ENCODE data around the gene SIL1.

Gene SIL1

GRCh38 chr5:138978581-138978980 lies 219.6 kb downstream of the SIL1 start:
- no peak for DNase-seq (ENCODE audit: low read depth)

DNA sequence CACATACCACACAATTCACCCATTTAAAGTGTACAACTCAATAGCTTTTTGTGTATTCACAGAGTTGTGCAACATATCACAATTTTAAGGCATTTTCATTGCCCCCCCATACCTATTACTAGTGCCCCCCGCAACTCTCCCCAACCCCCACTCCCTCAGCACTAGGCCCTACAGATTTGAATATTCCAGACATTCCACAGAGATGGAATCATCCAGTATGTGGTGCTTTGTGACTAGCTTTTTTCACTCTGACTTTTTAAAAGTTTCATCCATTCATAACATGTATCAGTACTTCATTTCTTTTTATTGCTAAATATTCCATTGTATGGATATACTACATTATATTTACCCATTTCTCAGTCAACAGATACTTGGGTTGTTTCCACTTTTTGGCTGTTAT lies 220.1 kb downstream of the SIL1 start:
- no peak for DNase-seq (ENCODE audit: low read depth)

DNA sequence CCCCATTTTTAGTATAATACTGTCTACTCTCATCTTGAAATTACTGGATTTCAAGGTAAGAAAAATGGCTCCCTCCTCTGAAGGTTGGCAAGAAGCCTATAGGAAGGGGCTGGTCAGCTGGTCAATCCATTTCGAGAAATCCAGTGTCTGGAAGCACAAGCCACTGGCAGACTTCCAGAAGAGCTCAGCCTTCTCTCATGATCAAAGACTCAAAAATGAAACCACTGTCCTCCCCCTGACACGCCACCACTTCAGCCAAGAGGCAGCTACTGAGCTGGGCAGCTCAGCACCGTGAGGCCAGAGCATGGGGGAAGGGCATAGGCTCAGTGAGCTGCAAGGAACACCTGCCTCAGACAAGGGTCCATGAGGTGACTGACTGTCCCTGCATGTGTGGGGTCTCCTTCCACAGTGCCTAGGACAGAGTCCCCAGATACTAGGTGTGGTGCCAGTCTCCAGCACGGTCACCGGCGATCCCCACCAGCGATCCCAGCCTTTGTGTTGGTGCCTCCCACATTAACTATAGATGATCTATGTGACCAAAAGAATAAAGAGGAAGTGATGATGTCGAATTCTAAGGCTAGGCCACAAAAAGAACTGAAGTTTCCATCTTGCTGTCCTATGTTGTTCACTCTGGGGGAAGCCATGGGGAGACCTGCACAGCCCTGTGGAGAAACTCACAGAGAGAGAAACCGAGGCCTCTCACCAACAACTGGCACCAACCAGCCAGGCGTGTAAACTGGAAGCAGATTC lies 222.9 kb downstream of the SIL1 start:
- peak; percentile 65 for DNase-seq (ENCODE audit: low read depth)

GRCh38 chr5:138974227-138975063 lies 223.7 kb downstream of the SIL1 start:
- DNase-seq (ENCODE audit: low read depth) = no peak

DNA sequence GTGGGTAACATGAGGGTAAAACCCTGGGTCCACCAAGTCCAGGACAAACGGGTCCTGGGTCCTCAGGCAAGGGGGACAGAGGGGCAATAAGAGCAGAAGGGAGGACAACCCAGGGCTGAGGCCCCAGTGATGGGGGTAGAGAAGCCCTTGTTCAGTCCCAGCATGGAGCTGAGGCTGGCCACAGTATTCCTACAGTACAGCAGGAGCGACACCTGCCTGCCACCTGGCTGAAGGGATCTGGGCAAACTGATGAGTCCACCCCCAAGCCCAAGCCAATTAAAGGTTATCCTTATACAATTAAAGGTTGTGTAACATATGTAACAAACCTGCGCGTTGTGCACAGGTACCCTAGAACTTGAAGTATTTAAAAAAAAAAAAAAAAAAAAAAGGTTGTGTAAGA lies 225.3 kb downstream of the SIL1 start:
- no peak for DNase-seq (ENCODE audit: low read depth)

- DNase-seq (ENCODE audit: low read depth) = peak; percentile 38
These were observed 225.9 kb downstream of the SIL1 start for GRCh38 chr5:138972230-138972629.

- DNase-seq (ENCODE audit: low read depth) = no peak
These were observed 228.7 kb downstream of the SIL1 start for GRCh38 chr5:138969323-138970002.

- DNase-seq (ENCODE audit: low read depth) = no peak
These were observed 229.6 kb downstream of the SIL1 start for GRCh38 chr5:138968601-138969000.

- DNase-seq (ENCODE audit: low read depth) = no peak
These were observed 230.2 kb downstream of the SIL1 start for GRCh38 chr5:138967791-138968448.

GRCh38 chr5:138966236-138966985 lies 231.8 kb downstream of the SIL1 start:
- DNase-seq (ENCODE audit: low read depth) = no peak

DNA sequence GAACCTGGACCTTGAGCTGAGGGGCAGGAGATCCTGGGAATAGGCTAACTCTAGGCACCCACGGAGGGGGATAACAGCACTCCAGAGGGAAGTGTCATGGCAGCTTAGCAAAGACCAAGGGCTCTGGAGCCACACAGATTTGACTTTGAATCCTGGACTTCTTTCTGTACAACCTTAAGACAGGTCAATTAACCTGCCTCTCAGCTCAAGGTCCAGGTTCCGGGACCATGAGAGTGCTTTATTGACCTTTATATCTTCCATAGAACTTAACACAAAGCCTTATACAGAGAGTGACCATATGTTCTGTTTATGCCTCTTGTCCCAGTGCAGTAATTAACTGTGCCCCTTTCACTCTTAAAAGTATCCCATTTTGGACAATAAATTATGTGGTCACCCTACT lies 232.5 kb downstream of the SIL1 start:
- no peak for DNase-seq (ENCODE audit: low read depth)

DNA sequence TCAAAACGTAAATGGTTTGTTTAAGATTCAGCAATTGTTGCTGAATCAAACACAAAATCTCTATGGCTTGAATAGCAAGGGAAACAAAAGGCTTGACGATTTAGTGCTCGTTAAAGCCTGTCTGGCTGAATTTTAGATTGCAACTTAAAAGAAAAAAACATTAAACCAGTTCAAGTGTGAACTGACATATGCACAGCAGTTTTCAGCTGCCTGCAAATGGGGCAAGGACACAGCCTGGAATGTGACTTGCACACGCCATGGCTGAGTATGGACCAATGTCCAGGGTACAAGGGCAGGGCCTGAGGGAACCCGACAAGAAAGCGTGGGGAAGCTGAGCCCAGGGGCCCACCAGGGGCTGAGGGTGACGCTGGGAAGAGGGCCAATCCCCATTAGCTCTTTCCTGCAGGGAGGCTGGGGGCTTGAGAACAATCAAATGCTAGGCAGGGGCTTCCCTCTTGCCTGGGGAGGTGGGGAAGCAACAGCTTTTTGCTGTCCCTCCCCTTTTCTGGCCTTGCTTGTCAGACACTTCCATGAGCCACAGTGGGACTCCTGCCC lies 233.4 kb downstream of the SIL1 start:
- DNase-seq (ENCODE audit: low read depth) = no peak

GRCh38 chr5:138963763-138964371 lies 234.3 kb downstream of the SIL1 start:
- no peak for DNase-seq (ENCODE audit: low read depth)

DNA sequence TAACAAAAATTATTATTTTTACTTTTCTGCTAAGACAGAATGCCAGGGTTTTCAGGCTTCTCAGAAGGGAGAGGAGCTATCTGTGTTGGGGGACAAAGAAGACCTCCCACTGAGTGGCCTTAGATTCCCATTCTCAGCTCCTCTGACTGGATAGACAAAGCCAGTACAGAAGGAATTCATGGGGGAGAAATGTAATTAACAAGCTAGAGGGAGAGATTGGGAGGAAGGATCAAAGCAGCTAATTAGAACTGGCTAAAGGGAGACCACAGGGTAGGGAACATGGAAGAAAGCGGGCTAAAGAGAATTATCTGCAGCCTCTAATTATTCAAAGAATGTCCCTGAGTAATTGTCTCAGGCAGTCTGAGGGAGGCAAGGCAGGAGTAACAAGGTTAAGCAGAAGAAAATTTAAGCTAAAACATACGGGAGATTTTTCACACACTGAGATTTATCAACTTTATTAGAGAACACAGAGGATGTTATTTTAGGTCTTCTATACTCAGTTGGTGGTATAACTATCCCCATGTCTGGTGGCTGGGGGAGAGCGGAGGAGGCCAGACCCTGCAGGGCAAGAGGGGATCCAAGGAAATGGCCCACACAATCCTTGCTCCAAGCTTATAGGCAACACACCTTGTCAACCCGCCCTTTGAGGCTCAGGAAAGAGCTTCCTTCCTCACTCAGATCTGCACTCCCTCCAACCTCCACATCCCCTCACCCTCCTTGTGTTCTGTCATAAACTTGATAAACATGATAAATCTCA lies 235.4 kb downstream of the SIL1 start:
- no peak for DNase-seq (ENCODE audit: low read depth)

- DNase-seq (ENCODE audit: low read depth) = no peak
These were observed 236.4 kb downstream of the SIL1 start for GRCh38 chr5:138961729-138962128.

DNA sequence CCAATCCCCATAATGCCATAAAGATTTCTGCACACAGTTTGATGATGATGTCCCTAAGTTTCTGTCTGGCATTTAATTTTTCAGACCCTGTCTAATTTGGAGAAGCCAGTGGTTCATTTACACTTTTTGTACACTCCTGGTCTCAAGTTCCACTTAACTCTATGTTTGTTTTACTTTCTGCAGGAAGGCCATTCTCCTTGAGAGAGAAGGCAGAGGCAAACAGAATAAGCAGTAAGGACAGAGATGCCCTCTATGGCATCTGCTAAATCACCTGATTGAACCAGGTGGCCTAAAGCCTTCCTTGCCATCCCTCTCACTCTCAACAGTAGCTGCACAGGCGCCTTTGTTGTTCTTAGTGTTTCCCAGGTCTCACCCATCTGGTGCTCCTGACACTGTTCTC lies 236.9 kb downstream of the SIL1 start:
- DNase-seq (ENCODE audit: low read depth) = no peak

GRCh38 chr5:138960145-138960692 lies 237.9 kb downstream of the SIL1 start:
- no peak for DNase-seq (ENCODE audit: low read depth)

DNA sequence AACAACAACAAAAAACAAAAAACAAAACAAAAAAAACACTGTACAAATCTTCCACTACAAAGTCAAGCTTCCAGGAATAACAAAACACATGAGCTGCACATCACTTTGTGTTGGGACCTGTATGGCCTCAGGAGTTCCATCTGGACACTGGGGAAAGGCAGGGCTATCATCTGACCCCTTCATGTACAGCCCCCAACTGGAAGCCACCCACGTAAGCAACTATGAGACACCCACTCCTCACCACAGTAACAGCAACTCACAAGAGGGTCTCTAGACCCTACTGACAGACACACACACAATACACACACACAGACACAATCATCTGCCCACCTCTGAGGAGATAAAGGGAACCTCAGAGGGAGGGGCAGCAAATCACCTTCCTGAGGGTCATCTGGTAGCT lies 241.4 kb downstream of the SIL1 start:
- DNase-seq (ENCODE audit: low read depth) = no peak

- DNase-seq (ENCODE audit: low read depth) = no peak
These were observed 242.4 kb downstream of the SIL1 start for GRCh38 chr5:138955671-138956295.
